Measurements from ENCODE around the gene DNAH8.
"Not testable (repeated sequence)": the region's sequence is repeated elsewhere in the genome, so short reads cannot be mapped to it uniquely, and the experiment has no call there.

DNAH8 gene

DNA sequence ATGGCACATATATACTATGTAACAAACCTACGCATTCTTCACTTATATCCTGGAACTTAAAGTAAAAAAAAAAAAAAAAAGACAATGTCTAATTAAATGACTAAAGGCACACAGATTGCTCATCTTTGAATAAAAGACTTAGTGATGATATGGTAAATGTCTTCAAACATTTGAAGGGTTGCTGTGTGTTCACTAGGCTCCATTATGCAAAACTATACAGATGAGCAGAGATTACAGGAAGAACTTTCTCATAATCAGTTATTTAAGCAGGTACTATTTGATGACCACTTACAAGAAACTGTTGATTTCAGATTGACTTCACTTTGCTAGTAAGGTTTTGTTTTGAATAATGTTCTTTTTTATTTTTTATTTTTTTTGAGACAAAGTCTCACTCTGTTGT is 34.4 kb downstream of the DNAH8 start:
- DNase-seq: no peak

DNA sequence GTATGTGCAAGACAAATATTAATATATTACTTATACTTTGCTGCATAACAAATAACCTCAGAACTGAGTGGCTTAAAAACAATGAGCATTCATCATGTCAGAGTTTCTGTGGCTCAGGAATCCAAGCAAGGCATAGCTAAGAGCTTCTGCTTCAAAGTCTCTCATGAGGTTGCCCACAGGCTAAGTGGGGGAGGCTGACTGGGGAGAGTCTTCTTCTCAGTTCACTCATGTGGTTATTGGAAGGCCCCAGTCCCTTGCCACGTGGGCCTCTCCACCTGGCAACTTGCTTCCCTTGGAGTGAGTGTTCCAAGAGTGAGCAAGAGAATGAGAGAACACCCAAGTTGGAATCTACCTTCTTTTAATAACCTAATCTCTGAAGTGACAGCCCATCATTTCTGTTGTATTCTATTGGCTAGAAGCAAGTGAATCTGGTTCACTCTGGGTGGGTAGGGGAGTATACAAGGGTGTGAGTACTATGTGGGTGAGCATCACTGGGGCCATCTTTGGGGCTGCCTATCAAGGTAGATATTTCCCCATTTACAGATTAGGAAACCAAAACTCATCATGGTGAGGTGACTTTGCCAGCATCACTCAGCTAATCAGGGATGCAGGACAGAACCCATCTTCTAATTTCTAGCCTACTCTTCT is 36.0 kb downstream of the DNAH8 start:
- DNase-seq: no peak

DNA sequence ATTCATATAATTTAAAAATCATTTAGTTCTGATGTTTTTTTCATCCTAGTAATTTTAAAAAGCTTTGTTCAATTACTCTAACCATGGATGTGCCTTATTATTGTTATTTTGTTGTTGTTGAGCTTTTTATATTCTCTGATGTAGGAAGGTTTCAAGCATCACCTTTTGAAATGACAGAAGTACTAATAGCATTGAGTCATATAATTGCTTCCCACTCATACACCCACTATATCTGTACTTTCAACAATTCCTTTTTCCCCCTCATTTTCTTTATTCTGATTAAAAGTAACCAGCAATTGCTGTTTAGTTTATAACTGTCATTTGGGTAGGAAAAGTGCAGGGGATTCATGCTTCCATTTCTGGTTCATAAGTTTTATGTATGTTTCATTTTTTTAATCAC is 38.6 kb downstream of the DNAH8 start:
- no peak for DNase-seq

DNA sequence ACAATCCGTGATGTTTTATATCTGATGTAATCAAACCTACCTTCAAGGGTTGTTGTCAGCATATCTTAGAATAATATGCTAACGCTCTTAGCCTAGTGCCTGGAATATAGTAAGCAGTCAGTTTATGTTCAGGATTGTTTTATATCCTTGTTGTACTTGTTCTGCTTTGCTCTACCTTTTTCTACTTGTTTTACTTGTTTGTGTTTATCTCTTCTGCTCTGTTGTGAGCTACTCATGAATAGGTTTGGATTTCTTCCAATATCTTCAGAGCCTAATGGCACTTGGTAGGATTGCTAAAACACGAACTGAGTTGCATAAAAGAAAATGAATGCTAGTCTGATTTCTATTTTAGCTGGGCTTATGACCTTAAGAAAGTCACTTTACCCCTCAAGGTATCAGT is 40.1 kb downstream of the DNAH8 start:
- no peak for DNase-seq

DNA sequence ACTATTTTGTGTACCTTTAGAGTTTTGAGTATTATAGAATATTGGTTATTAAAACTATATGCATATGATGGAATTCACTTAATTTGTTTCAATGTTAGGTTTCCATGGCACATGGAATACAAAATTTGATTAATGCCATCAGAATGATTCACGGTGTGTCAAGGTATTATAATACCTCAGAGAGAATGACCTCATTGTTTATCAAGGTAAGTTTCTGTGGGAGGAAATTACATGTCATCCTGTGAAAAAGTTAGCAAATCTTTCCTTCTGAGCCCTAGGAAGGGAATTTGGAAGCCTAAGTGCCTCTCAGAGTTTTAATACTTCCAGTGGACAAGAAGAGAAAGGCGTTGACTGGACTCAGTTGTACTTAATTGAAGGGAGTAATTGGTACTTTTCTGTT is 40.8 kb downstream of the DNAH8 start:
- no peak for DNase-seq

DNA sequence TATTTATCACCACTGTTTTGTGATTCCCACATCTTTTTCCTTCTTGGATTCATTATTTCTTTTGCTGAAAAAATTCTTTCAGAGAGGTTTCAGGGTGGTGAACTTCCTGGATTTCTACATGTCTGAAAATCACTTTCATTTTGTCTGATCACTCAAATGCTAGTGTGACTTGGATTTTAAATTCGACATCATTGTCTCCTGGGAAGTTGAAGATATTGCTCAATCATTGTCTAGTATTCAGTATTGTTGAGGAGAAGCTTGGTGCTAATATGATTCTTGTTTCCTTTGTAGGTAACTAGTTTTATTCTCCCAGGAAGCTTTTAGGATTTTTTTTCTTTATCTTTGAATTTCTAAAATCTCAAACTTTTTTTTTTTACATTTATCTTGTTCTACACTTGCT is 45.0 kb downstream of the DNAH8 start:
- no peak for DNase-seq

DNA sequence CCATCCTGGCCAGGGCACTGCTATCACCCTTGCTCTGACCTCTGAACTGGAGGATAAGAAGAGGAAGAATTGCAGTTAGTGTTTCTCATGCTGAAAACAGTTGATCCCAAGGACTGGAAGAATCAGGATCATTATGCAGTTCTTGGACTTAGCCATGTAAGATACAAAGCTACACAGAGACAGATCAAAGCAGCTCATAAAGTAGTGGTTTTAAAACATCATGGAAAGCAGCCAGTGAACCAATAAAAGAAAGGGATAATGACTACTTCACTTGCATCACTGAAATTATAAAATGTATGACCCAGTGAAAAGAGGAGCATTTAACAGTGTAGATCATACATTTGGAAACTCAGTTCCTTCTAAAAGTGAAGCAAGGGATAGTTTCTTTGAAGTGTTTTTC is 47.7 kb downstream of the DNAH8 start:
- DNase-seq: no peak

DNA sequence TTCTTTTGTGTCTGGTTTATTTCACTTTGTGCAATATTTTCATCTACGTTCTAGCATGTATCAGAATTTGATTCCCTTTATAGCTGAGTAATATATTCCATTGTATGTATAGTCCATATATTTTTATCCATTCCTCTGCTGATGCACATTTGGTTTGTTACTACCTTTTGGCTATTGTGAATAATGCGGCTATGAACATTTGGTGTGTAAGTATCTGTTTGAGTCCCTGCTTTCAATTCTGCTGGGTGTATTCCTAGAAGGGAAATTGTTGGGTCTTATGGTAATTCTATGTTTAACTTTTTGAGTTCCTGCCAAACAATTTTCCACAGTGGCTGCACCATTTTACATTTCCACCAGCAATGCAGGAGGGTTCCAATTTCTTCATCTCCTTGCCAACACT is 52.4 kb downstream of the DNAH8 start:
- DNase-seq: no peak

DNA sequence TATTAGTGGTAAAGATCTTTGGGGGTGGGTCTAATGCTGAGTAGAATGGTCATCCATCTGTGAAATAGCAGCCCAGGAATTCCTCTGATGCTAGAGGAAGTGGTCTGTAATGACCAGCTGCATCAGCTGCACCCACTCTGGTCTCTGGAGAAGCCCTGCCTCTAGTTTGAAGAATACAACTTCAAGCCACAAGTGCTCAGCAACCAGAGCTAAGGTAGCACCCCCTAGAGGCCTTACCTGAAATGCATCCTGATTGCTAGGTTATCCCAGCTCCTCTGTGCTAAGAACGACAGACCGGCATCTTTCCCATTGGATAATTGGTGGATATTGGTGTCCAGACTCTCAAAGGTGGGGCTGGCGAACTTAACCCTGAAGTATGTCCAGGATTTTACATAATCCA is 58.2 kb downstream of the DNAH8 start:
- no peak for DNase-seq

DNA sequence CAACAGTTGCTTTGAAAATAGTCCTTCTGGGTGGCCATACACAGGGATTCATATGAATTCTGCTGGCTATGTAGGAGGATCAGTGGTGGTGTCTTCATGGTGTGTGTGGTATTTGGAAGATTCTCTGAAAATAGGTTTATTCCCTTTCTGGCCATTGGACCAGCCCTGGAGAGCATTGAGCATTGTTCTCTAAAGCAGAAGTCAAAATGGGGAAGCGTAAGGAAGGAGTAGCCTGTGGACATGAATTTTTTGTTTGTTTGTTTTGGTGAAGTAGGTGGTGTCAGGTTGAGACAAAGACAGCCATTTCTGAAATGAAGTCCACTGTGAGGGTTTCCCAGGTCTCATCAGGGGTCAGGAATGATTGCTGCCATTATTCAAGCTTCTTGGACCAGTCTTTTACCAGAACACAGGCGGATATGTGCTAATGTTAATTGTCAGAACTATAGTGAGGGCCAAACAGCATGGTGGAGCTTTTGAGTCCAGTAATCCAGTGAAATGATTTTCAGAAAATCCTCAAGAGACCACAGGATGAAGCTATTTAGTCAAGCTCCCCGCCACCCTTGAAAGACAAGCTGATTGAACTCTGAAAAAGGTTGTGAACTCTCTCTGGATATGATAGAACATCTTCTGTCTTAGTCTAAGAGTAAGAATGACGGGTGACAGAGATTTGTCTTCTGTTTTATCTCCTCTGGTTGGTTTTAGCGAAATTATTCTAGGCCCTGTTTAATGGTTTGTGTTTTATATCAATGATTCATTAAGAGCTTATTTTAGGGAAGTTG is 60.0 kb downstream of the DNAH8 start:
- DNase-seq: no peak

DNA sequence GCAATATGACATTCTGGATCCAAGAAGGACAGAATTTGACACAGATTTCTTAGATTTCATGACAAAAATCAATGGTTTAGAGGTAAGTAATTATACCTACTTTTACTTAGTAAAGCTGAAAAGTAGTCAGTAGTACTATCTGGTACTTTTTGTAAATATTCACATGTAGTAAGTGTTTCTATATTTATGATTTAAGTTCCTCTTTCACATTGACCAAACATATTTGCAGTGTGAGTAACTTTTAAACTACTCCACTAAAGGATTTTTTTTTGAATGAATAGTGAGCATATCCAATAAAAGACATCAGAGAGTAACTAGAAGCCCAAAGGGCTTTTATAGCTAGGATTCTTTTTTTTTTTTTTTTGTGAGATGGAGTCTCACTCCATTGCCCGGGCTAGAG is 60.8 kb downstream of the DNAH8 start:
- DNase-seq: no peak

DNA sequence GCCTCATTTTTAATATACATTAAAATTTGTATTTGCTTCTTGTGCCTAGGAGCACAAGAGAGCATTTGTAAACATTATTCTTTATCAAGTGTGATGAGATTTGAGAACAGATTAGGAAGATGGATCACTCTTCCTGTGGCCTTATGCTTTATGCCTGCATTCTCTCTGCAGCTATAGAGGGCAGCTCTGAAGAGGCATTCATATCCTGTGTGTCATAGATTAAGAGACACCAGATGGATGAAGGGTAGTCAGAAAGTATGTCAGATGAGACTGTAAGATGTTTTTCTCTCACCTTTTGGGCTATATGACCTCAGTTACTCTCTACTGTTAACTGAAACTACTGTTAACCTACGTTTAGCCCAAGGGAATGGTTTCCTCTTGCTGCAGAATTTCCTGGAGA is 61.4 kb downstream of the DNAH8 start:
- no peak for DNase-seq

DNA sequence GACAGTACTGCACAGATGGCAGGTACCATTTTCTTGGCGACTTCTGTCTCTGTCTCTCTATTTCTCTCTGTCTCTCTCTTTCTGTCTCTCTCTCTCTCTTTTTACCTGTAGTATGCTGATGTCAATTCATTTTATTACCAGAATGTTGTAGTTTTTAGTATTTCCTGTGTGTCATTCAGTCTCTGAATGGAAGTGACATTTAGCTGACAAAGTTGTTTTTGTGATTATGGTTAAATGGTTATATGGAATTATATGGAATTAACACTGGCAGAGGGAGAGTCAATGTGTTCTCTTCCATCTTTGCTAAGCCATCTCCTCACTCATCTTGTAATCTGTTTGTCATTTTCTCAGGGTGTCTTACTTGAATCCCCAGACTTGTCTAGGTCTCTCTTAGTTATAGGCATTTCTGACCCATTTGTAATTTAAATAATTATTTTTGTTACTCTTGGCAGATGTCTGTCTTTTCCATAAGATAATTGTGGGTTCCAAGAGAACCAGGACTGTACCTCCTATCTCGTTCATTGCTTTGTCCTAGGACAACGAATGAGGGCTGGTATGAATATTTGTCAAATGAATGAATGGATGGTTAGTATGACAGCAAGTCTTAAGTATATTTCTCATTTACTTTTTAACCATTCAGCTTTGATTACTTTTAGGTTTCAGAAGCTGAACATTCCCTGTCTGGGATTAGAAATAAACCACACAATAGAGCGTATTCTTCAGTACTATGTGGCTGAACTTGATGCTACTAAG is 64.4 kb downstream of the DNAH8 start:
- no peak for DNase-seq

DNA sequence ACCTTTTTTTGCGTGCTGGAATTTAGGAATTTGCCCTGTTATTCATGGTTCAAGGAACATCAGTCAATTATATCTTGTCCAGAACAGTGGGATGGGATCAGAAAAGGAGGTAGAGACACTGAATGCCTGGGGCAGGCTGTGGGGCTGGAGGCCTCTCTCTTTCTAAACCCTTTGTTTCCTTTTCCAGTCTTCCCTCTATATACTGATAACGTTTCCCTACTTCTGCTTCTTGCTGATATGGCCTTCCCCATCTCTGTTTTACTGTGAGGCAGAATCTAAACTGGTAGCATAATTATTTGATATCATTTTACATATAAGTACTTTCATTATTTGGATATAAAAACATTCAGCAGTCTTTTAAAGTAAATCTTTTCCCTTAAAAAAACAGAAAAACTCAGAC is 67.5 kb downstream of the DNAH8 start:
- DNase-seq: no peak

DNA sequence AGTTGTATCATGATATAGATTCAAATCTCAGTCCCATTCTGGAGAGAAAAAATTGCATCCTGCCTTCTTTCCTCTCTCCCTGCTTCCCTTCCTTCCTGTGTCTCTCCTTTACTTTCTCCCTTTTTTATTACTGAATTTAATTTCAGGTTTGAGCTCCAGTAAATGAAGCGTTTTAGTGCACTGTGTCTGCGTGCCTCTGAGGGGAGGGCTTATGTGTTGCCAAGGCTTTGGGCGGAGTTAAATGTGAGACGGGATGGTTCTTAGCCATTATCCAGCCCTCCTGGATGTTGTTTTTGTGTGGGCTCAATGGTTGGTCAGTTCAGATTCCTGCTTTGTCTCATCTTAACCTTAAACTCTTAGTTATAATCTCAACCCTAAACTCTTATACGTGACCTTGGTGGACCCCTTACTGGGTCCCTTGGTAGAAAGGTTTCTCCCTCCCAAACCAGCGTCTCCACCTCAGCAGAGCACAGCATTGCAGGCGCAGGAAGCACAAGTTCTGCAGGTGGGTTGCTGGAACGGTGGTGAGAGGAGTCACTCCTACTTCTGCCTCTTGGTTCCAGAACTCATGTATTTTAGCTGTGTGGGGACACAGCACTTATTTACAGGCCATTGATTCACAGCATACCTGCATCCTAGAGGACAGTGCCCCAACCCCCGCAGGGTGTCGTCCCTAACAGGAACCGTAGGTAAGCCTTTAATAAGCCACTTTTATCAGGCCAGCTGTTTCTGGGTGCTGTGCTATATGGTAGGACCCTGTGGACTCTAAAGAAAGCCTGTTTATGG is 68.5 kb downstream of the DNAH8 start:
- DNase-seq: no peak

DNA sequence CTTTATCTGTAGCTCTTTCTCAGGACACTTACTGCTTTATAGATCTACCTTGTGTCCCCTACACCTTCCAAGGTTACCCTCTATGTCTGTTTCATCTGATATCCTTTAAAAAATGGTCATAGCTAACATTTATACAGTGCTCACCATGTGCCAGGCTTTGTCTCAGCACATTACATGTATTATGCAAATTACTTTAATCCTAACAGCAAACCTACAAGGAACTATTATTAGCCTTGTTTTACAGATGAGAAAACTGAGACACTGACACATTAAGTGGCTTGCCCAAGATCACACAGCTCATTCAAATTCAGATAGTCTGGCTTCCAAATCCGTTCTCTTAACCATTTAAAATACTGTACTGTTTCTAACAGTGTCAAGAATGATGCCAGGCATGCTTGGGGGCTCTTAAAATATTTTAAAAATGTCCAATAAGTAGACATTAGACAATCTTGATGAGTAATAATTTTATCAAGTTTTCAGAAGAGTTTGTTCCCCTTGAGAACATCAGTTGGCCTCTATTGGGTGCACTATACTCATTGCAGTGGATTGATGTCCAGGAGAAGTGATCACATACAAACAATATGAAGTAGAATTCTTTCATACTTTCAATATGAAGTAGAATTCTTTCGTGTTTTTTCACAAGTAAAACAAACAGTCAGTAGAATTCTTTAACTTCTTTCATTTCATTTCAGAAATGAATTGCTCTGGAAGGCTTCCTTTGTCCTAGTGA is 69.6 kb downstream of the DNAH8 start:
- no peak for DNase-seq

DNA sequence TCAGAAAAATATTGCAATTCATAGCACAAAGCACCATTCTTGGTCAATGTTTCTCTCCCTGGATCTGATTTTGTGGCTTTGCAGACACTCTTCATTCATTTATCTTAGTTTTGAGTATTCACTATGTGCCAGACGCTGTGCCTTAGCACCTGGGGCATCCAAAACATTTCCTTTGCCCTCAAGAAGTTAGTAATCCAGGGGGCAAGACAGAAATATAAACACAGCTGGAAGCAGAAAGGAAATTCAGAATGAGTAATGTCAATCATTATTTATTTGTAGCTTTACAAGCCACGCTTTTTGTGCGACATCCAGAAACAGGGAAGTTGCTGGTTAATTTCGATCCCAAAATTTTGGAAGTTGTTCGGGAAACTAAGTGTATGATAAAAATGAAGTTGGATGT is 71.4 kb downstream of the DNAH8 start:
- DNase-seq: no peak

DNA sequence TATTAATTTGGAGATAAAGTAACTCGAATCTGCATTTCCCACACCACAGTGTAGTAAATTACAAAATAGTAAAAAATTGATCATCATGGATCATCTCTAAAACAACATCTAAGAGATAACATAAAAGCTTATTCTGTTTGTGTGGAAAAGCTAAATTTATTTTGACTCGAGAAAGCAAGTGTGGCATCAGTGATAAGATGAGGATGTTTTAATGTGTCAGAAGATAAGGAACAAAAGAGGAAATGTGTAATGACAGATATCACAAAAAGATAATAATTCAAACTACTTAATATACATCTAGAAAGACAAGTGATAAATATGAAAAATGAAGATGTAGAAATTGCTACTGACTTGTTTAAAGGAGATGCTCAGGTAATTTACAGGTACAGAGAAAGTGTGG is 74.1 kb downstream of the DNAH8 start:
- no peak for DNase-seq

DNA sequence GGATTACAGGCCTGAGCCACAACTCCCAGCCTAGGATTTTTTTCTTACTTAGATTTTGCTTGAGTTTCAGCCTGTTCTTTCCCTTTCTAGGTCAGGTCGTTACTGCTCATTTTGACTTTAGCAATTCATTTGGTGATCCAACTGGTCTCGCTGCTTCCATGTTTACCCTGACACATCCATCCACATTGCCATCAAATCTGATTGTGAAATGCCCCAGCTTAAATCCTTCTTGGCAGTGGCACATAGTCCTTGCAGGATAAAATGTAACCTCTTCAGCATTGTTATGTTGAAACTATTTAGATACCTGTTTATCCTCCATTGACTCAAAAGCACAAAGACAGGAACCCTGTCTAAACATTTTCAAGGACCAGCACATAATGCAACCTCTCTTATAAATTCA is 77.2 kb downstream of the DNAH8 start:
- no peak for DNase-seq

DNA sequence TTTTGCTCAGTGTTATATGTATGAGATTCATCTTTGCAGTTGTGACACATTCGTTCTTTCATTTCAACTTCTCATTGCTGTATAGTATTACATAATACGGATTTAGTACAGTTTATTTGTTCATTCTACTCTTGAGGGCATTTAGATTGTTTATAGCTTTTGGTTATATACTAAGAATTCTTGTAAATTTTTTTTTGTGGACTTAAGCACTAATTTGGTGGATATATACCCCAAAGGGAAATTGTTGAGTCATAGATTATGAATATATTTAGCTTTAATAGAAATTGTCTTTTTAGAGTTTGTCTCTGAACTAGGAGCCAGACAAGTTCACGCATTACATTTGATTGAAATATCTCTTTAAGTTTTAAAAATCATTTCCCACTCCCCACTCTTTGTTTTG is 79.6 kb downstream of the DNAH8 start:
- DNase-seq: no peak

DNA sequence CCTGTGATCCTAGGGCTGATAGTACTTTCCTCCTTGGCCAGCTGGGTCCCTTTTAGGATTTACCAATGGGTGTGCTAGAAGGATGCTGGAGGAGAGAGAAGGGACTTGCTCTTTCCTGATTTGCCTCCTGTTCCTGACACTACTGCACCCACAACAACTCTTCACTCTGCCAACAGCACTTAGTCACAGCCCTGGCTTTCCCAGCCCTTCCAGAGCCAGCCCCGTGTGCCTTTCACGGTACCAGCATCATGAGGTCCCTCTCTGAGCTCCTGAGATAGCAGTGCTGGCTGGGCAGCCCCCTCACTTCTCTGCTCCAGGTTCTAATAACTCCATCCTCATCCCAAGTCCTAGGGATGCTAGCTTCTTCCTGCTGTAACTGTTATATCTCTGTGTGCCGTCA is 80.9 kb downstream of the DNAH8 start:
- no peak for DNase-seq

DNA sequence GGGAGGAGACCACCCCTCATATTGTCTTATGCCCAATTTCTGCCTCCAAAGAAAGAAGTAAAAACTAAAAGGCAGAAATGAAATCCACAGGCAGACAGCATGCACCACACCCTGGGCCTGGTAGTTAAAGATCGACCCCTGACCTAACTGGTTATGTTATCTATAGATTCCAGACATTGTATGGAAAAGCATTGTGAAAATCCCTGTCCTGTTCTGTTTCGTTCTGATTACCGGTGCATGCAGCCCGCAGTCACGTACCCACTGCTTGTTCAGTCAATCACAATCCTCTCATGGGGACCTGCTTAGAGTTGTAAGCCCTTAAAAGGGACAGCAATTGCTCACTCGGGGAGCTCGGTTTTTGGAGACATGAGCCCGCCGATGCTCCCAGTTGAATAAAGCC is 81.3 kb downstream of the DNAH8 start:
- DNase-seq: not testable (repeated sequence)

Data from C1 segment of cervical spinal cord (tissue), 14 donors.